UCSD-AML1 (cell line): ENCODE measurements around the gene AGAP1.

Source experiments
- DNase-seq: peaks from one replicate; lab custom pipeline; 2025; ENCODE audit not compliant: unreplicated experiment; lab: John Stamatoyannopoulos, UW

The AGAP1 gene

DNA sequence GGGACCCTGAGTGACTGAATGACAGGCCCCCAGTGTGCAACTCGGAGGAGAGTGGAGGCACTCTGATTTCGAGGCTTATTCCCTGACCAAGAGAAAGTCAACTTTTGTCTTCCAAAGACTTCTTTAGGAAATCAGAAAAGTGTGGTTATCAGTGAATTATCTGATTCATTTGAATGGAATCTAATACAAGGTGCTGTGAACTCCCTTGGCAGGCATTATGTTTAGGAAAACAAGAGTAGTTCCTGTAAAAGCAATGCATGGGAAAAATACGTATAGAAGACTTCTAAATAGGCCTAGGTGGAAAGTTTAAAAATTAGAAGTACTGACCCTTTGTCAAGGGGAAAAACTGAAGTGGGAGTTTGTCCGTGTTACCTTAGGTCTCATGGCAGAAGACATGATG lies 404.9 kb downstream of the AGAP1 start:
- no peak for DNase-seq

DNA sequence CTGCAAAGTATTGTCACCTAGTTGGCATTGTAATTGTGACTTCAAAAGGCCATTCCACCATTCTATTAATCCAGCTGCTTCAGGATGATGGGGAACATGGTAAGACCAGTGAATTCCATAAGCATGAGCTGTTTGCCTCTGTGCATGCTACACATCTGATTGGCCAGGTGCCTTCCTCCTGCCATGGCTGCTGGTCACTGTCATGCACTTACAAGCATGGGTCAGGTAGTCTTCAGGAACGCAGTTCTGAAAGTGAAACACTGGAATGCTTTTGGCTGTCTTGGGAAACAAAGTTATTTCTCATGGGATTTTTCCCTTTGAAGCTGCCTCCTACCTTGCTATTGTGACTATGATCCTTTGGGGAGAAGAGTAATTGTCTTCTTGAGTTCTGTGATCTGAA lies 406.8 kb downstream of the AGAP1 start:
- DNase-seq: no peak

DNA sequence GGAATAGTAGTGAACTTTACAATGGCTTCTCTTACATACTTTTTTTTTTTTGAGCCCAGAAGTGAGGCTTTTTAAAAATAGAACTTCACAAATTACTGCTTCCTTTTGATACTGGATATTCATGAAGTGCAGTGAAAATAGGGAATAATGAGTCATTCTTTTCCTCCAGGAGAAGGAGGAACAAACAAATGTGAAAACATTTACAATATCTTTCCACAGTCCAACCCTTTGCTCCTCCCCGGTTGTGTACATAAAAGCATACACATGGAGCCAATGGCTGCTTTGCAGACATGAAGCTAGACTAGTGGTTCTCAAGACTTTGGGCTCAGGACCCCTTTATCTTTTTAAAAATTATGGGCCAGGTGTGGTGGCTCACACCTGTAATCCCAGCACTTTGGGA lies 407.4 kb downstream of the AGAP1 start:
- DNase-seq: no peak

DNA sequence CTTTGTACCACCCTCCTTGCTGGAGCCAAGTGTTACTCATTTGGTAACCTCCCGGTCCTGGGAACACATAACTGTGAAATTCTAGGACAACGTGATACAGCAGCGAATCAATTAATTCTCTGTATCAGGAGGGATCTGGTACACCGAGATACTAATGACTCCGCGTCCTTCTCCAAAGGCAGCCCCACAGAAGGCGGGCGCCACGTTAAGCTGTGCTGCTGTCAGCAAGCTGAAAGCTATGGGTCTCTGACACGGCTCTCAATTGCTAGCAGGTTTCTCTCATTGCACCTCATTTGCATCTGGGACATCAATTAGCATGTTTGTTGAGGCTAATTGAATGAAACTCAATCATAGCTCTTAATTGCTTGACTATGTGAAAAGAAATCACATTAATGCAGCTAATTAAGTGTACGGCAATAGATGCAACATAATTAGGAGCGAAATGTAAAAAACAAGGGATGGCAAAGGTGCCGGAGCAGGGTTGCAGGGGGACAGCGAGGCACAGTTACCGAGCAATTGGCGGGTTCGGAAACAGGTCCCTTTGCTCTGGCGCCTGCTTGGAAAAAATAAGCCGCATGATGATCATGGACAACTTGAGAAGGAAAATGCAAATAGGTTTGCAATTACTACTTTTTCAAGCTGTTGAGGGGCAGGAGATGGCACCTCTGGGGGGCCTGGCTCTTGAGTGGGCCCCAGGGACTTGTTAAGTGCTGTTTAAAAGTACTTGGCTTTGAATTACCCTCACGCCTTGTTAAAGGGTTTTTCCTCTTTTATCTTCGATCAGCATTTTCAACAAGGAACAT lies 410.1 kb downstream of the AGAP1 start:
- no peak for DNase-seq

DNA sequence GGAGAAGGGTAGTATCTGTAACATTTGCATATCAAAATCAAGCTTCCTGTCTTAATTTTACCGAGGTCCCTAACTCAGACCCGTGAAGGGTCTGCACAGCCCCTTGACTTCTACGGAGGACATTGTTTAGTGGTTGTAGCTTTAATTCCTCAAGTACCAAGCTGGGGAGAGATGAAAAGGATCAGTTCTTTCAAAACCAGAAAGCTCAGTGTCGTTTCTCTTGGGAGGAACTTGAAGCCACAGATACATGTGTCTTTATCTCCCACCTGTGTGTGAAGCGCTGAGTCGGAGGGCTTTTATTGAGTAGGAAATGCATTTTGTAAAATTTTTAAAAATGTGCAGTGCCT lies 410.7 kb downstream of the AGAP1 start:
- no peak for DNase-seq

DNA sequence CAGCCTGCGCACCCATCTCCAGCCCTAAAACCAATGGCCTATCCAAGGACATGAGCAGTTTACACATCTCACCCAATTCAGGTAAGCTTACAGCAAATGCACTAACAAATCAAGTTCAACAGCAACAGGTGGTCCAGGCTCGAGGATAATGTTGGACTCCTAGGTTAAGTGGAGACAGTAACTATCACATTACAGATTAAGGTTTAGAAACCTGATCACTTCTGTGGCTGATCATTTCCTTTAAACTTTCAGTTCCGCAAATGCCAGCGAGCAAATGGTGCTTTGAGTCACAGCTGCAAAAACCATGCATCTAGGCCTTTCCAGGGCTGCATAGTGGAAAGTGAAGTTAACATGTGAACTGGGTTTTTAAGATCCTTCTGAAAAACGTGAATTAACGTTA lies 415.0 kb downstream of the AGAP1 start:
- no peak for DNase-seq

DNA sequence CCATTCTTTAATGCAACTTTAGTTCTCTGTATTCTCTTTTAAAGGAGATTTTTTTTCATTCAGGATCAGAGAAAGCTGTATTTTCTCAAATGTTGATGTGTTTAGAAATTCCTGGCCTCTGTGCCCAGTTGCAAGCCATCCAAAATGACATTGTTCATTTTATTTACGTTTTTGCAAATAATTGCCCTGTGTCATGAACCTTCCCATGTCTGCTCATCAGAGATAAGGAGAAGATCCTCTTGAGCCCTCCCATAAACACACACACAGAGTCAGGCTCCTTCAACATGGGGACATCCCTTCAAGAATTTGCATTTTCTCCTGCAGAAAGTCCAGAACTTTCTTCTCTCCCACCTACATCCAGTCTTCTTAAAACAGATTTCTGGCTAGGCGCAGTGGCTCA lies 415.5 kb downstream of the AGAP1 start:
- DNase-seq: no peak

DNA sequence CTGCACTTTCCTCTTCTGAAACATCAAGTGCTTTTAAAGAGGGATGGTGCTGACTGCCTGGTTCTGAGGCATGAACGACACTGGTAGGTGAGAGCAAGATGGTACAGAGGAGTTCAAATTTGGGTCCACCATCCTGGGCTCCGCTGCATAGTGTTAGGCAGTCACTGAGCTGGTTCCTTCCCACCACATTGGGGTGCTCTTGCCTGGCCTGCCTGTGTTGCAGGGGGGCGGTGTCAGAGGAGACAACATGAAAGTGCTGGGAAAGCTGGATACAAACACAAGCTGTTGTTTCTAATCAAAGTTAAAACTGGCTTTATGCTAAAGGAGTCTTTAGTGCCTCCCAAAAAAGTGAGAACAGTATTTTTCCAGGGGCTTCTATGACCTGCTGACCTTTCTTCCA lies 416.2 kb downstream of the AGAP1 start:
- DNase-seq: no peak

DNA sequence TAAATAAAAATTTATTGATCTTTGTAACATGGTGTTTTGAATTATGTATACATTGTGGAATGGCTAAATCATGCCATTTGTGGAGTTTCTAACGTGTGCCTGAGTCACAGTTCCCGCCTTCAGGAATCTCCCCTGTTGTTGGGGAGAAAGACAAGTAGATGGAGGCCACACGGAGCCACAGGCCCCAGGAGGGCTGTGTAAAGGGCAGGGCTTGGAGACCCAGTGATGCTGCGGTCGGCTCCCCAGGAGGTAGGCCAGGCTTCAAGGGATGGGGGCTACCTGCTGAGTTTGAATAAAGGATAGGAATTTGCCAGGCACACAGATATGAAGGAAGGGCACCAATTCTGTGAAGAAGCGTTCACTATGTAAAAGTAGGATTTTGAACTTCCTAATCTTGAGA lies 417.3 kb downstream of the AGAP1 start:
- DNase-seq: no peak

DNA sequence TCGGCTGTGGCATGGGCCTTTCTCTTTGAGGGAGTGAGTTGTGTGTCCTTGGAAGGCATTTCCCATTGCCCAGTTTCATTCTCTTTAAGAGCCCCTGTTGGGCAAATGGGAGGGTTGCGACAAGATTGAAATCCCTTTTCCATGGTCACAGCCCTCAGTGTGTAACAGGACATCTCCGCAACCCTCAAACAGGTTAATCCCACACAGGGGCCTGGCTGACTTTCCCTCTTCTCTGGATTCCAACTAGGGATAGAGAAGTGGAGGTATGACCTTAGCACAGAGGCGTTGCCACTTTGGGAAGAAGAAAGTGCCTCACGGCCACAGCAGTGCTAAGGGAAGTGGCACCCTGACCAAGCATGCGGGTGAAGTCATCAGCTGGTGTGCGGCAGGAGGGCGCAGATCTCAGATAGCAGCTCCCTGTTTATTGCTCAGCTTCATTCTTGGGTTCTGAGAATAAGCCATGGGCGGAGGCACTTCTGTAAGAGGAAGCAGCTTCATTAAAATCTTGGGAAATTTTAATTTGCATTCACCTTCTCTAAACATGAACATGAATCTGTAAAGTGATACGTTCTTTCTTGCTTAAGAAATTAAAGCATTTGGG lies 417.9 kb downstream of the AGAP1 start:
- no peak for DNase-seq

DNA sequence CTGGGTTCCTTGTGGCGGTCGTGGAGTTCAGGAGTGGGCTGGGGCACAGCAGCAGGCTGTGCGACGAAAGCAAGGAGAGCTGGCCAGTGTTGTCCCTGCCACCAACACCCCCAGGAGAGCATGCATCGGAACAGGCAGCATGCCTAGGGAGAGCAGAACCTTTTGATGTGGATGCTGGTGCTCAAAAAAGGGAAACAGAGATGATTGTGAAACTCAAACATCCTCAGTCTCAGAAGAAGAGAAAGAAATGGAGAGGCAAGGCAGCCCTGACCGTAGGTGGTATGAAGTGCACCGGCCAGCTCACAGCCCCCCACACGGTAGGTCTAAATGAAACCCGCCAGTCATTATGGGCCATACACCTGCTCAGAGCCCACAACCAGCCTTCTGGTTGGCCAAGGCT lies 420.9 kb downstream of the AGAP1 start:
- DNase-seq: no peak

DNA sequence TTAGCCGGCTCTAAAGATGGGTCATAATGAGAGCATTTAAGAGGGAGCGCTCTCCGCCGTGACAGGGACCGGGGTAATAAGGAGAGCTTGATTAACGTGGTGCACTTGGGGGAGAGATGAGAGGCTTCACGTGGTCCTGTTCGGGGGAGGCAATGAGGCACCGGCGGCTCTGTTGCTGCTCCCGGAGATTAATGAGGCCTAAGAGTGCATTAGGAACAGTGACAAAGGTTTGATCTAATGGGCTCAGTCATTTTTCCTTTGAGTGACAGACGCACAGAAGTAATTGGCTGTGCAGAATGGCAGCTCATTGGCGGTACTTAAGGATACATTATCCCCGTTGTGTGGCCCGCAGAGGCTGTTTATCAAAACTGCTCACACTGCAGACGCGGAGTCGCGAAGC lies 423.7 kb downstream of the AGAP1 start:
- no peak for DNase-seq

DNA sequence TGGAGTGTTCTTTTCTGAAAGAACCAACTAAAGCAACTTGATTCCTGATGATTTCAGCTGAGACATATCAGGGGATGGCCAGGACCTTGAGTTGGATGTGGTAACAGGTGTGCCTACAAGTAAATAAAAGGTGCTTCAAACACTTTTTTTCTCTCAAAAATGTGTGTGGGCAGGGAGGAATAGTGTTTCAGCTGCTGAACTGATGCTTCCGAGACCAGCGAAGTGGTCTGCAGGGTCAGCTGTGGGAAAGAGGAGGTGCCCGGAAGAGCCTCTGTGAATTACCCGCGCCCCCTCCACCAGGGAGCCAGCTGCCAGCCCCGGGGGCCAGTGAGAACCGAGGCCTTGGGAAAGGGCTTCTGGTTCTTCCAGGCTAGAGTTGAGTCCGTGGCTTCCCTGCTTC lies 425.0 kb downstream of the AGAP1 start:
- DNase-seq: no peak

DNA sequence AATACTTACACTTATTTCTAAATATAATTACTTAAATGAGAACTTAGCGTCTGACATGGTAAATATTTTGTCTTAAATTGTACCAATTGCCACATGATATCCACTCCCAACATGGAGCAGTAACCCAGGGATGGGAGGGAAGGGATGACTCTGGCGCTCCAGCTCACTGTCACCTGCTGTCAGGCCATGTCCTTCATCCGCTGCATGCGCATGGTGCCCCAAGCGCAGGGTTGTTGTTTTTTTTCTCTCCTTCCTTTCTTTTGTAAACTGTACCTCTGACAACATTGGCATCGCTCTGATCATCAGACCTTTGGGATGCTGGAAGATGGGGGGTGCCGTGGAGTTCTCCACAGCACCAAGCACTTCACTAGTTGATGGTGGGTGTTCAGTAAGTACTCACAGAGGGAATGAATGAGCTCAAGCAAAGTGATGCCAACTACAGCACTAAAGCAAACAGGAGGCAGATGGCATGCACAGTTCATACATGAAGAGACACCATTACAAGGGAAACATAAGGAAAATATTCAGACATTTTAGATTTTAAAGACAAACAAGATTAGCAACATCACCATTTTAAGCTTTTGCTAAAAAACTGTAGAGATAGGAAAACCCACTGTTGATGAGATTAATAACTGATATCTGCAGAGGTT lies 426.5 kb downstream of the AGAP1 start:
- DNase-seq: no peak

DNA sequence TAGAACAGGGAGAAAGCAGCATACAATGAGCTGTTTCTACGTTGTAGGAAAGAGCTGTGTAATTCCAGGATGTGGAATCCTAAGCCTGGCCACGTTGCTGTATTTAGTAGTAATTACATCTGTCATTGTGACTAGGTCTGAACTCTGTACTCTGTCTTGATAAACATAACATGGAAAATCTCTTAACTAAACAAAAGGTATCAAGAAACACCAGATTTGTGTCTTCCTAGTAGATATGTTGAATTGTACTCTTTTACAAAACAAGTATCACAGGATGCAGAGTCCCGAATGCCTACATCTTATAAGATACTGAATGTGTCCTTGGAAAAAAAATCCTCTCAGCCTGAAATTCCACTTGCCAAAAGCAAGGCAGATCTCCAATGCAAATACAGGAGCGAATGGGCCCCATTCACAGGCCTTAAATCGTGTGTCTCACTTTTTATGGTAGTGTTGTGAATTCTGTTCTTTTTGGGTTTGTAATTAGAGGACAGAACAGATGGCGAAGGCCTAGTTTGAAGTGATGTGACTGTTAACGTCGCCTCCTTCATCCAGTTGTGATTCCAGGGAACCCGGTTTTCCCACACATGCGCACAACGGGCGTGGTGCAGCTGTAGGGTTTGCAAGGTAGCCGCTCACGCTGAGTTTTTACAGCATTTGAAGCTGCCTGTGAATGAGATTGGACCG lies 427.8 kb downstream of the AGAP1 start:
- DNase-seq: no peak

DNA sequence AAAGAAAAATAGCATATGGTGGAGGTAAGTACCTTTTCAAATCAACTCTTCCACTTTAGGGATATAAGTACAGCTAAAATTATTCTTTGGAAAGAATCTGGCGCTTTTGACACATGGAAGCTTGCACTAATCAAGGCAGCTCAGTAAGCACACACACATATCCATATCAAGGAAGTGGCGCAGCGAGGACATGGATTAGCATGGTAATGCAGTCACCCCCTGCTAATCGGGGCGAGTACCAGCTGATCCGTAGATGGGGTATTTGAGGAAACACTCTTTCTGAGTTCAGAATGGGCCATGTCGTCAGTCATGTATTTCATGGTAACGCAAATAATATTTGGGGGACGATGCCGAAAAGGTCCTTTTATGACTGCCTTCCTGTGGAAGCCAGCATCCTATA lies 429.0 kb downstream of the AGAP1 start:
- no peak for DNase-seq

DNA sequence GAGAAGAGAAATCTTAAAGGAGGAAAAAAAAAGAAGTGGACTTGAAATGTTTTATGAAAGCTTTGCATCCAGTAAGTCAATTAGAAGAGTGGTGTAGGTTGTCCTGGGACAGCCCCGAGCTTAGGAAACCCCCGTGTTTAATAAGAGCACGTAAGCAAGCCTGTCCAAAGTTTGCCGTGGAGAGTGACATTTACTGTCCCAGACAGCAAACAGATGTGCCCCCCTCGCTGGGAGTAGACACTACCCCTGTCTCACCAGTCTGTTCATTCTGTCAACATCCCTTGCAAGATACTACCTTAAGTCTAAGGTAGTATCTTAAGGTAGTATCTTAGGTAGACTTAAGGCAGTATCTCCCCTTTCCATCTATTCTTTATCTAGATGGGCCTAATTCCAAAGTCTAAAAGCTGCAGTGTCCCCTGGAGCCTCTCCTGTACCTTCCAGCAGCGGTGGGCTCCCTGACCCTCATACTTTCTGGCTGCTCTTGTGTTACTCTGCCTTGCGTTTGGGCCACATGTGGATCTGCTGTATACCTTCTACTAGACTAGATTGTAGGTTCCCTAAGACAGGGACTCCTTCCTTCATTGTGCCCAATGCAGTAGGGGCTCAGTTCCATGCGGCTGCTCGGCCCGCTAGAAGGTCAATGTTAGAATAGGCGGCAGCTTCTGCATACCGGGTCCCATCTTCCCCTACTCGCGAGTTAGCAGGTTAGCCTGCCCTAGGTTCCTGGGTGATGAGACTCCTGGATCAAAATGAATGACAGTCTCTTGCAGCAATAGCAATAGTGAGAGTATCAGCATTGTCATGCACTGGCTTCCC lies 430.2 kb downstream of the AGAP1 start:
- DNase-seq: no peak

DNA sequence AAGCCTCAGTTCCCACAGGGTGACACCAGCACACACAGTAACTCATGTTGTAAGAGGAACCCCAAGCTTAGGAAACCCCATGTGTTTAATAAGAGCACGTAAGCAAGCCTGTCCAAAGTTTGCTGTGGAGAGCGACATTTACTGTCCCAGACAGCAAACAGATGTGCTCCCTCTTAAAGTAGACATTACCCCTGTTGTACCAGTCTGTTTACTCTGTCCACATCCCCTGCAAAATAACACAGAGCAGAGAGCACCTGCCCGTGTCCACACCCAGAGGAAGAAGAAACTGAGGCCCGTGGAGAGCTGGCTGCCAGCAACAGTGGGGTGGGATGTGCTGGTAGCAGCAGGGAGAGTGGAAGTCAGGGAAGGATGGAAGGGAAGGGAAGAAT lies 430.8 kb downstream of the AGAP1 start:
- DNase-seq: no peak

DNA sequence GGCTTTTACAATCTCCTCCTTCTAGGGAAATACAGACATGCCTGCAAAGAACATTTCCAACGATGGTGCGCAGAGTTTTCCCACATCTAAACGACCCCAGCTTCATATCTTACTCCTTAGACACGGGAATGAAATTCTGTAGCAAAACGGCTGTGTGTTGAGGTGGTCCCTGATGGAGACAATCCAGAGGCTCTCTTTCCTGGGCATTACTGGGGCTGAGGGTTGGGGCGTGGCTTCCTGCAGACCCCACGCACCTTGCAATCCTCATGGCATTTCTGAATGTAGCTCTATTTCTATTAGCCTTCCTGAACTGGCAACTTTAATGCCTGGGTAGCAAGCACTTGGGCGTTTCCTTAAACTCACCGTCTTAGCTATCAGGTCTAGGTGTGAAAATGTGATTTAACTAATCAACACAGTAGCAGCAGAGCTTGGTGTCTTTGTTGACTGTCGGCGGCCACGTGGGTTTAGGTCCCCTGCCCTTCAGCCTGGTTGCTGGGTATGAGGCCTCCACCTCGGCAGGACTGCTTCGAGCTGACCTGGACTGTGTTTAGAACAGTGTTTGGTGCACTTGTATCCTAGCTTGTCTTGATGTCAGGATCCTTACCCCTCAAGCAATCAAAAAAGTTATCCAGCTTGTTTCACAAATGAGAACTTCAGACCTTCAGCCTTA lies 431.5 kb downstream of the AGAP1 start:
- DNase-seq: no peak

DNA sequence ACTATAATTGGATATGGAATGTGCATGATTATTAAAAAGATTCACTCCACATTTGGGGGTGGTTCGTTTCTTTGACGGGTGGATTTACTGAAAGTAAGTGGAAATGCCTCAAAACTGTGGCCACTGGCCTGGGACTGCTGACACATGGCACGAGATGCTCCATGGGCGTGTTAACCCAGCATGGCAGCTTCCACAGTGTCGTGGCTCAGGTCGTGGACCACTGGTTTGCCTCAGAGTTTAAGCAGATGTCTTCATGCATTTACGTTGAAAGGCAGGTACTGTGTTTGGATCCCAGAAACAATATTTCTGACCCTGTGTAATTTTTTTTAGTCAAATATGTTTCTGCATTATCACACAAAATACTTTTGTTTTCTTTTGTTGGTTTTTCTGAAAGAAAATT lies 432.4 kb downstream of the AGAP1 start:
- no peak for DNase-seq
